Astrocyte of the hippocampus (primary cell): ENCODE data around the gene DHX32.
"Not testable (repeated sequence)": the region's sequence is repeated elsewhere in the genome, so short reads cannot be mapped to it uniquely, and the experiment has no call there.

ENCODE experiments used
- DNase-seq: peaks from one replicate; pipeline ENCODE4 v3.0.0; 2011; ENCODE audit warnings: low read depth, low spot score

Gene DHX32

GRCh38 chr10:125895130-125896087 lies 14.3 kb upstream of the DHX32 start:
- peak; percentile 87 for DNase-seq

- not testable (repeated sequence) for DNase-seq
These were observed 13.1 kb upstream of the DHX32 start for GRCh38 chr10:125894176-125894575.

GRCh38 chr10:125892402-125892801 lies 11.3 kb upstream of the DHX32 start:
- not testable (repeated sequence) for DNase-seq

GRCh38 chr10:125889441-125889840 lies 8.3 kb upstream of the DHX32 start:
- not testable (repeated sequence) for DNase-seq

GRCh38 chr10:125886914-125887512 lies 5.9 kb upstream of the DHX32 start:
- no peak for DNase-seq

GRCh38 chr10:125883211-125883610 lies 2.1 kb upstream of the DHX32 start:
- no peak for DNase-seq

GRCh38 chr10:125882596-125882995 lies 1.5 kb upstream of the DHX32 start:
- peak; percentile 23 for DNase-seq

- peak; percentile 18 for DNase-seq
These were observed 373 bp downstream of the DHX32 start for GRCh38 chr10:125880719-125881118.

GRCh38 chr10:125878957-125879835 lies 1.9 kb downstream of the DHX32 start:
- peak; percentile 89 for DNase-seq

- DNase-seq: peak; percentile 11
These were observed 9.8 kb downstream of the DHX32 start for GRCh38 chr10:125871338-125871737.

GRCh38 chr10:125868372-125868975 lies 12.6 kb downstream of the DHX32 start:
- DNase-seq: peak; percentile 61

- no peak for DNase-seq
These were observed 14.6 kb downstream of the DHX32 start for GRCh38 chr10:125866421-125867029.

GRCh38 chr10:125865120-125865519 lies 16.0 kb downstream of the DHX32 start:
- no peak for DNase-seq

GRCh38 chr10:125859128-125859817 lies 21.8 kb downstream of the DHX32 start:
- DNase-seq: no peak

GRCh38 chr10:125857185-125857760 lies 23.8 kb downstream of the DHX32 start:
- no peak for DNase-seq

- DNase-seq: no peak
These were observed 28.6 kb downstream of the DHX32 start for GRCh38 chr10:125852487-125852886.

GRCh38 chr10:125850766-125851731 lies 30.0 kb downstream of the DHX32 start:
- DNase-seq: no peak

GRCh38 chr10:125849448-125849847 lies 31.6 kb downstream of the DHX32 start:
- DNase-seq: no peak

GRCh38 chr10:125848857-125849256 lies 32.2 kb downstream of the DHX32 start:
- DNase-seq: no peak
